Measurements from ENCODE around the gene TRIM15. TPM values are rescaled to one million over a fixed set of nuclear protein-coding genes. Genes with fewer than 3 reads are reported as not detected.

Gene TRIM15
- total and polyA plus RNA-seq, 2 donors, result not detected

DNA sequence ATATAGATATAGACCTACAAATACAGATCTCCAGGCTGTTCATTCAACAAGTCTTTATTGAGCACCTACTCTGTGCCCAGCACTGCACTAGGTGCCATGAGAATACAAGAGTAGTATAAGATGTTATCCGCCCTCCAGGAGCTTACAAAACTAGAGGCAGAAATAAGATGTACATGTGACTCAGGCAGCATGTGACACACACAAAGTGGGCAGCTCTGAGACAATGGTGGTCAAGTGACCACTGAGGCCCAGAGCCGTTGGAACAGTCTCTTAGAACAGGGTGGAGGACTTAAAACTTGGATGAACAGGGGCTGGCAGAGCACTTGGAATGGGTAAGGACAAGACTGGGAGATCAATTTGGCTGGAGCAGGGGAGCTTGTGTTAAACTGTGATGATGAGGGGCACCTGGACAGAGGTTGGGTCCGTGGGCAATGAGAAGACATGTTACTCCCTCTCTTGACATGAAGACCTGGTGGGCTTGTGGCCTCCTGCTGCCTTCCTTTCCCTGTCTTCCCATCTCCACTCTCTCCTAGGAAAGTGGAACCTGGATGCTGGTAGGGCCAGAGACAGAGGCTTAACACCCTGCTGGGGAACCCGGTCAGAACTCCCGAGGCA, 21.2 kb downstream of the TRIM15 start:
- H3K36me3 ChIP-seq (ENCODE audit: insufficient read depth), result no peaks in the 10 kb centered on the region
- WGBS, result 93% methylated on average over 5 of the region's 5 CpGs
- no peak for DNase-seq (ENCODE audit: extremely low spot score)

DNA sequence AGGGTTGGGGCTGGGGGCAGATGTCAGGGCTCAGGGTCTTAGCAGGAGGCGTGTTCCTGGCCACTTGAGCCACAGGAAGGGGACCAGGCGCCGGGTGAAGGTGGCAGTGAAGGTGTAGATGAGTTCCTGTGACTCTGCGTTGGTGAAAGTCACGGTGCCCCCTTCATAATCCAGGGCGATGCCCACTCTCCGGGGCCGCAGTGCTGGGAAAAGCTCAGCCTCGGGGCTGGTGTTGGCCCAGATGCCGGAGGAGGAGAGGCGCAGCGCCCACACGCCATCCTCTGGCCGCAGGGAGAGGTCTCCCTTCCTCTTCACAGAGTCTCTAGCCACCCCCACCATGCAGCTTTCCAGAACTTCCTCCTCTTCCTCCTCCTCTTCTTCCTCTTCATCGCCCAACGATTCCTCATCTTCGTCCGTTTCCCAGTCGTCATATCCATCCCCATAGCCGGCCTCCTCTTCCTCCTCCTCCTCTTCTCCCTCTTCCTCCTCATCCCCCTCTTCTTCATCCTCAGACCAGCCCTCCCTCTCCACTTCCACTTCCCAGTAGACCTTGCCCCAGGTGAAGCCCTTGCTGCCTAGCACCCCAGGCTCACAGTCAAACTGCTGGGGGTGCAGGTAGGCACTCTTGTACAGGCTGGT, 22.6 kb downstream of the TRIM15 start:
- no peak for DNase-seq (ENCODE audit: extremely low spot score)
- no peaks in the 10 kb centered on the region for H3K36me3 ChIP-seq (ENCODE audit: insufficient read depth)
- H3K4me1 ChIP-seq (ENCODE audit: insufficient read depth), result no peaks in the 10 kb centered on the region
- no peak overlapping the region for H3K27ac ChIP-seq (ENCODE audit: low read depth)
- no peak overlapping the region for H3K4me3 ChIP-seq (ENCODE audit: low read depth, low read length)
- WGBS, result 94% methylated on average over 20 of the region's 20 CpGs

More for the DNA sequence above, 21.2 kb downstream of the TRIM15 start:
- no peak overlapping the region for H3K27ac ChIP-seq (ENCODE audit: low read depth)
- H3K4me1 ChIP-seq (ENCODE audit: insufficient read depth), result no peaks in the 10 kb centered on the region
- H3K4me3 ChIP-seq (ENCODE audit: low read depth, low read length), result no peak overlapping the region

DNA sequence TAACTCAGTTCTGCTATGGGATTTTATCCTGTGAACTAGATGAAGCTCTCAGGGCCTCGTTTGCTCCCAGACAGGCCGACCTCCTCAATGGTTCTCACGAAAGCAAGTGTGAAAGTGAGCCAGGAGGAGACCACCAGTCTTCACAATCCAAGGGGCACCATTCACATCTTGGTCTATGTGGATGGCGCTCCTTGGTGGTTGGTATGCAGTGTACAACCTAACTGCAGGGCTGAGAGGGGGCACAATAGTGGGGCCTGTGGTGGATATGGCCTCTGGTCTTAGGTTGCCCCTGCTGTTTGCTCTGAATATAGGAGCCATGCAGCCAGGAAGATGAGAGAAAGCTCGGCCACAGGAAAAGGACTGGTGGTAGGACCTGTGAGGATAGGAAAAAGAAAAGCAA, 25.2 kb downstream of the TRIM15 start:
- DNase-seq (ENCODE audit: extremely low spot score), result no peak
- WGBS, result 96% methylated on average over 5 of the region's 5 CpGs
- H3K4me1 ChIP-seq (ENCODE audit: insufficient read depth), result no peaks in the 10 kb centered on the region
- H3K4me3 ChIP-seq (ENCODE audit: low read depth, low read length), result no peak overlapping the region
- no peak overlapping the region for H3K27ac ChIP-seq (ENCODE audit: low read depth)
- H3K36me3 ChIP-seq (ENCODE audit: insufficient read depth), result no peaks in the 10 kb centered on the region

DNA sequence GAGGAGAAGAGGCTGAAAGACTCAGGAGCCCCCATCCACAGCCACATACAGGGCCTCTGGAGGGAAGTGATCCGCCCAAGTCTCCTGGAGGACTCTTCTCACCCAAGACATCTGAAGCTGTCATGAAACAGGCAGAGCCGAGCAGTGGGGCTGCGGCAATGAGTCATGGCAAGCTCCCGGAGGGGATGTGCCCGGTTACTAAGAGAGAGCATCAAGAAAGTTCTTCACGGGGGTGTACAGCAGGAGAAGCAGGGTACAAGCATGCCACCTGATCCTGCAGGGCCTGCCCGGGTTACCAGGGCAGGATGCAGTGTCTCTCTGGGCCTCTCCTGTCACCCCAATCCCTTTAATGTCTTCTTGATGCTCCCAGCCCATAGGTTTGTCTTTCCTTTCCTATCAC, 28.7 kb downstream of the TRIM15 start:
- Histone ChIP-seq H3K4me3 (ENCODE audit: low read depth, low read length) (no peak overlapping the region), H3K36me3 (ENCODE audit: insufficient read depth) (peaks cover 4% of the 10 kb centered on the region), H3K27ac (ENCODE audit: low read depth) (no peak overlapping the region), H3K4me1 (ENCODE audit: insufficient read depth) (no peaks in the 10 kb centered on the region)
- 89% methylated on average over 7 of the region's 7 CpGs for WGBS
- no peak for DNase-seq (ENCODE audit: extremely low spot score)

DNA sequence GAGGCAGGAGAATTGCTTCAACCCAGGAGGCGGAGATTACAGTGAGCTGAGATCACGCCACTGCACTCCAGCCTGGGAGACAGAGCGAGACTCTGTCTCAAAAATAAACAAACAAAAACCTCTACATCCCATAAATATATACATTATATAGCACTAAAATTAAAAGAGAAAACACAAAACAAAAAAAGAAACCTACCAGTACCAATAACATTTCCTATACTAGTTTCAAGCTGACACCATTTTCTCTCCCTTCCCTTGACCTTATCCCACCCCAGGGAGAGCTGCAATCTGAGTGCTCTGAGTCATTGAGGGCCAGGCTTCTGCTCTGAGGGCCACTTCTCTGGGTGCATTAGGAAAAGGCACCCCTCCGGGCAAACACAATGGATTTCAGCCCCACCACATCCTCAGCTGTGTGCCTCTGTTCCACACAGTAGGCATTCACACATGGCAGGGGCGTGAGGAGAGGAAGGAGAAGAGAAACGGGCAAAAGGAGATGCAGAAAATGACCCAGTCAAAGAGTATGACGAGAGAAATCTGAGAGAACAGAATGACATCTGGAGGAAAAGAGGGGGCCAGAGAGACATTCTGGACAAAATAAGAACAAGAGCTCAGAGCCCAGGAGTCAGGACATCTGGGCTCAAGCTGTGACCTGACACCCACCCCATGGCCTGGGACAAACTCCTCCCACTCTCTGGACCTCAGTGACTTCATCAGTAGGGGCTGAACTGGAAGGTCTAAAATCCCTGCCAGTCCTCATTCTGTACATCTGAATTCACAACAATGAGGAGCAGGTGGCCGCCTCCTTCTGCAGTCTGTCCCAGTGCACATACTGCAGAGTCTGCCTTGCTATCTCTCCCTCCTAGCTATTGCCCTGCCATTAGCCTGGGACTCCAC, 31.7 kb downstream of the TRIM15 start:
- 90% methylated on average over 8 of the region's 8 CpGs for WGBS
- H3K36me3 ChIP-seq (ENCODE audit: insufficient read depth), result peaks cover 6% of the 10 kb centered on the region
- no peak for DNase-seq (ENCODE audit: extremely low spot score)

DNA sequence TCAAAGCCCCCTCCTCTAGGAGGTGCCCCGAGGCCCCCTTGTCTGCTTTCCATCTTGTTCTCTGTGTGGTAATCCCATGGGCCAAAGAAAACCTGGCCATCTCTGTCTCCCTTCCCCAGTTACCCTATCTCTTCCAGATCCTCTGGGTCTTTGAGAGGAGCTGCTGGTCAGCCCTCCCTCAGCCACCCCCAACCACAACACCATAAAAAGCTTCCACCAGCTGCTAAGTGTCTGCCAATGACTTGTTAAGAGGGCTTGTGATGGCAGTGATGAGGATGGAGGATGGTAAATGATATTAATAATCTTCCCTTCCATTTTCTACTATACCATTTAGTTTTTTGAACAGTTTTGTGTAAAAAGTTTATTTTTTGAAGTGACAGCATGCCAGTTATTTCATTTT, 32.6 kb downstream of the TRIM15 start:
- H3K4me1 ChIP-seq (ENCODE audit: insufficient read depth), result no peaks in the 10 kb centered on the region
- 89% methylated on average over 1 of the region's 1 CpG for WGBS
- peaks cover 6% of the 10 kb centered on the region for H3K36me3 ChIP-seq (ENCODE audit: insufficient read depth)
- H3K27ac ChIP-seq (ENCODE audit: low read depth), result no peak overlapping the region
- no peak overlapping the region for H3K4me3 ChIP-seq (ENCODE audit: low read depth, low read length)
- DNase-seq (ENCODE audit: extremely low spot score), result no peak

More for the DNA sequence above, 31.7 kb downstream of the TRIM15 start:
- Histone ChIP-seq H3K4me1 (ENCODE audit: insufficient read depth) (no peaks in the 10 kb centered on the region), H3K27ac (ENCODE audit: low read depth) (no peak overlapping the region), H3K4me3 (ENCODE audit: low read depth, low read length) (no peak overlapping the region)

DNA sequence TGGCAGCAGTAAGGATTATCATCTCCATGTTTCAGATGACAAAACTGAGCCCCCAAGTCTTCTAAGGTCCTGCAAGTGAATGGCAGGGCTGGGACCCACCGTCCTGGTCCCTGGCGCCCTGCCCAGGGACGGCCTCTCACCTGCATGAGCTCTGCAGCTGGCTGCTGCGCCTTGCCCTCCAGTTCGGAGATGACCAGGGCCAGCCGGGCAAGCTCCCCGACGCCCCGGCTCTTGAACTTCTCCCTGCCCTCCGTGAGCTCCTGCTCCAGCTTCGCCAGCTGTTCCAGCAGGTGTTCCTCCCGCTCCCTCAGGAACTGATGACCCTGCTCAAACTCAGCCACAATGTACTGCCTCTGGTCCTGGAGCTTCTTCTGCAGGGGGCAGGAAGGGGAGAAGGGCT, 33.0 kb downstream of the TRIM15 start:
- peaks cover 6% of the 10 kb centered on the region for H3K36me3 ChIP-seq (ENCODE audit: insufficient read depth)
- no peak for DNase-seq (ENCODE audit: extremely low spot score)
- 95% methylated on average over 12 of the region's 12 CpGs for WGBS

DNA sequence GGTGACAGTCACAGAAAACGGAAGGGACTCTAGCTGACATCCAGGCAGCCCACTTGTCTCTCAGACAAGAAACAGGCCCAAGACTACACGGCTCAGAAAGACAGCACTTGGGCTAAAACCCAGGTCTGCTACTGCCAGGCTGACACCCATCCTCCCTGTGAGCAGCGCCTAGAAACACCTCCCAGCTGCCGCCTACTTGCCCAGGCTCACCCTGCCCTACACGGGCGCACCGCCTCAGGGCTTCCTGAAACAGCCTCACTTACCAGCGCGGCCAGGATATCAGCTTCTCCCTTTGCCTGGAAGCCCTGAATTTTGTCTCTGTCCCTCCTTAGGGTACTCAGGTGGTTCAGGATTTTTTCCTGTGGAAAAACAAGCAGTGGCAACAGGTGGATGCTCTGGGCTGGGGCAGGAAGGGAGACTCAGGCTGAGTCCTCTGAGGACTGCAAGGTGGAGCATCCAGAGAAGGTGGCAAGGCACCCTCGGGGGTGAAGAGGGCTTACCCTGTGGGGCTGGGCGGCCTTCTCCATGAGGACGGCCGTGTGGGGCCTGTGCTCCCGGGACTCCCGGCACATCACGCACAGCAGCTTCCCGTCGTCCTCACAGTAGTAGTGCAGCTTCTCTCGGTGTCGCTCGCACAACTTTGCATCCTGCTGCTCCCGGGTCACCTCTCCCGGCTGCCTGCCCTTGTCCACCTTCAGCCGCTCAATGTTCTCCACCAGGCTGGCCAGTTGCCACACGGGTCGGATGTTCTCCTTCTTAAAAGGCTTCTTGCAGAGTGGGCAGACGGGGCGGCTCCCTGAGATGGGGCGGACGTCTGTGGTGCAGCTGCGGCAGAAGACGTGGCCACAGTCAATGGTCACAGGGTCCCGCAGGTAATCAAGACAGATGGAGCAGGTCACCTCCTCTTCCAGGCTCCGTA, 35.1 kb downstream of the TRIM15 start:
- 94% methylated on average over 34 of the region's 34 CpGs for WGBS

More for the DNA sequence above, 33.0 kb downstream of the TRIM15 start:
- H3K4me1 ChIP-seq (ENCODE audit: insufficient read depth), result no peaks in the 10 kb centered on the region
- H3K27ac ChIP-seq (ENCODE audit: low read depth), result no peak overlapping the region
- no peak overlapping the region for H3K4me3 ChIP-seq (ENCODE audit: low read depth, low read length)

DNA sequence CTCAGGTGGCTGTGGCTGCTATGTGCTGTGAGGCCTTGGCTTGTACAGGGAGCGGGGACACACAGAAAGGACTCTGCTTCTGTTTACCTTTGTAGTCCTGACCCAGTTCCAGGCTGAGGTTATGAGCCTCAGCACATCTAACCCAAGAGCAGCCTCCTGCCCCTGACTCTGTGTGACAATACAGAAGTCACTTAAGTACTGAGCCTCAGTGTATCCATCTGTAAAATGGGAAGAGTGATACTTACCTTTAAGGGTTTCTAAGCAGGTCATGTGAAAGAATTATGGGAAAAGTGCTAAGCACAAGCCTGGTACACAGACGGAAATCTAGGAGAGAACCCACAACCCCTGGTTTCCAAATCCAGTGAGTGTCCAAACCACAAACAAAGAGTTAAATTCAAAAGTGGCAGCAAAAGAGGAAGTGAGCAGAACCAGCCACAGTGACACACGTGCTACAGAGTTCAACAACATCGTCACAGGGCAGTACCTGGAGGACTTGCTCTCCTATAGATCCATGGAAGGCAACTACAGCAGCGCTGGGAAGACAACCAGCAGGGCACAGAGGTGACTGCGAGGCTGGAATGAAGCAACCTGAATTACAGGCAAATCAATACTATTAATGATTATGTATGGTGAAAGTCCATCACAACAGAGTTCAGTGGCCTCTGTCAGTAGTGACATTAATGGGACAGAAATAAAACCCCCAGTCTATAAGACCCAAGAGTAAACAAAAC, 37.4 kb downstream of the TRIM15 start:
- 77% methylated on average over 6 of the region's 6 CpGs for WGBS
- peaks cover 6% of the 10 kb centered on the region for H3K36me3 ChIP-seq (ENCODE audit: insufficient read depth)
- no peak overlapping the region for H3K4me3 ChIP-seq (ENCODE audit: low read depth, low read length)
- no peak for DNase-seq (ENCODE audit: extremely low spot score)
- no peak overlapping the region for H3K27ac ChIP-seq (ENCODE audit: low read depth)
- H3K4me1 ChIP-seq (ENCODE audit: insufficient read depth), result no peaks in the 10 kb centered on the region

More for the DNA sequence above, 35.1 kb downstream of the TRIM15 start:
- H3K27ac ChIP-seq (ENCODE audit: low read depth), result no peak overlapping the region
- DNase-seq (ENCODE audit: extremely low spot score), result no peak
- peaks cover 6% of the 10 kb centered on the region for H3K36me3 ChIP-seq (ENCODE audit: insufficient read depth)
- H3K4me3 ChIP-seq (ENCODE audit: low read depth, low read length), result no peak overlapping the region
- H3K4me1 ChIP-seq (ENCODE audit: insufficient read depth), result no peaks in the 10 kb centered on the region

DNA sequence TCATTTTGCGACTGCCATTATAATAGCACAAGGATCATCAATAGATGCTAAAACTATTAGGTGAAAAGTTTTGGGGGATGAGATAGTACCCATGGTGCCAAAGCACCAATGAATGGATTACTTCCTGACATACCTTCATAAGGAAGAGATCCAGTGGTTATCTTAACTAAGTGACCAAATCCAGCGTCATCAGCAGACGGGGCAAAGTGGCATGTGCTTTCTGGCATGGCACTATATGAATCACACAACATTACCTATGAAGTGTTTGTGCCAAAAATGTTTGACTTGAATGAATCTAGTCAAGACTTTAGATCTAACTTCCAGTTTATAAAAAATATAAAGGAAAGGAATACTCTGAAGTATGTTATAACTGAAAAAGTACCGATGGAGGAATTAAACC, 39.0 kb downstream of the TRIM15 start:
- no peak overlapping the region for H3K4me3 ChIP-seq (ENCODE audit: low read depth, low read length)
- no peaks in the 10 kb centered on the region for H3K4me1 ChIP-seq (ENCODE audit: insufficient read depth)
- H3K36me3 ChIP-seq (ENCODE audit: insufficient read depth), result peaks cover 2% of the 10 kb centered on the region
- 85% methylated on average over 4 of the region's 4 CpGs for WGBS
- DNase-seq (ENCODE audit: extremely low spot score), result no peak
- no peak overlapping the region for H3K27ac ChIP-seq (ENCODE audit: low read depth)

DNA sequence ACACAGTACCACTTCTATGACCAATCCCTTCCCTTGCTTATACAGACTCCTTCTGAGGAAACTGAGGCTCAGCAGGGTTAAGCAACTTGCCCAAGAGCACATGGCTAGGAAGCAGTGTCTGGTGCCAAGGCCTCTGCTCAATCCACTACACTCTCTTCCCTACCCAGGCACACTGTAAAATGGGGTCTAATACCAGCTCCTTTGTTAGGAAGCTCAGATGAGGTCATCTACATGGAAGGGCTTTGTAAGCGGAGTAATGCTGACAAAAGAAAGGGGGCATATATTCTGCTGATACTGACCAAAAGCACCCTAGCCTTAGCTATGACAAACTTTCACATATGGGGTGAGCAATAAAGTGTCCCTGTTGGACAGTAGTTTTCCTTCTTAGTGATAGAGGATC, 40.8 kb downstream of the TRIM15 start:
- H3K4me1 ChIP-seq (ENCODE audit: insufficient read depth), result no peaks in the 10 kb centered on the region
- WGBS, result 97% methylated on average over 1 of the region's 1 CpG
- H3K4me3 ChIP-seq (ENCODE audit: low read depth, low read length), result no peak overlapping the region
- no peak overlapping the region for H3K27ac ChIP-seq (ENCODE audit: low read depth)
- no peak for DNase-seq (ENCODE audit: extremely low spot score)
- H3K36me3 ChIP-seq (ENCODE audit: insufficient read depth), result no peaks in the 10 kb centered on the region

DNA sequence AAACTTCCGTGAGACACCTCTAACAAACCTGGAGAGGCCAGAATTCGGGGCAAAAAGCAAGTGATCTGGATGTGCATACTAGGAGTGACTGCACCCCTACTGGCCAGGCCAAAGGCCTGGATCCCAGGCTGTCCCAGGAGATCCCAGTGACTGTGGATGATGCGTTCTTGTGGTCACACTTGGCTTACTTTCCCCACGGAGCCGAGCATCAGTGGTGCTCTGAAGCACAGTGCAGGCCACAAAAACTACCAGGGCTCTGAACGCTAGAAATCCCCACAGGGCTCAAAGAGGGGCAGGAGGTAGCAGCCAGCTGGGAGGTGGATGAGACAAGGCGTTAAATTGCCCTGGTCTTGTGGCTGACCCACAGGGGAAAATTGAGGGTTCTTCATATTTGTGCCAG, 42.8 kb downstream of the TRIM15 start:
- 79% methylated on average over 7 of the region's 7 CpGs for WGBS
- Histone ChIP-seq H3K4me1 (ENCODE audit: insufficient read depth) (no peaks in the 10 kb centered on the region), H3K4me3 (ENCODE audit: low read depth, low read length) (no peak overlapping the region), H3K27ac (ENCODE audit: low read depth) (no peak overlapping the region), H3K36me3 (ENCODE audit: insufficient read depth) (no peaks in the 10 kb centered on the region)
- DNase-seq (ENCODE audit: extremely low spot score), result no peak
